KOPT-K1 (cell line): ENCODE results near the gene AGBL3.
"Not testable (repeated sequence)": the region's sequence is repeated elsewhere in the genome, so short reads cannot be mapped to it uniquely, and the experiment has no call there.

Experiments
- H3K27ac ChIP-seq: fragments of 200-600 bp; sonication (generic); 2 replicates; pipeline ENCODE4 v1.5.1; 2016; ENCODE audit warnings: antibody characterized with exemption, mild to moderate bottlenecking, low read depth, low read length; ENCODE audit not compliant: poor library complexity, severe bottlenecking
- H3K36me3 ChIP-seq: fragments of 200-600 bp; sonication (generic); 2 replicates; pipeline ENCODE4 v1.5.1; 2017; ENCODE audit warnings: antibody characterized with exemption, mild to moderate bottlenecking, low read length, moderate library complexity; ENCODE audit not compliant: insufficient read depth
- H3K9me3 ChIP-seq: fragments of 200-600 bp; sonication (generic); 2 replicates; pipeline ENCODE4 v1.5.1; 2017; ENCODE audit warnings: antibody characterized with exemption, low read length, mild to moderate bottlenecking; ENCODE audit not compliant: insufficient read depth, poor library complexity, severe bottlenecking

AGBL3 gene

GRCh38 chr7:134993877-134994456 is 7.7 kb downstream of the AGBL3 start:
- Histone ChIP-seq H3K9me3 (no peaks in the 10 kb centered on the region), H3K27ac (no peak overlapping the region), H3K36me3 (peaks cover 27% of the 10 kb centered on the region)

- Histone ChIP-seq H3K27ac (no peak overlapping the region), H3K9me3 (no peaks in the 10 kb centered on the region), H3K36me3 (peaks cover 27% of the 10 kb centered on the region; the same call in 1 of the 2 replicates)
These were observed 9.2 kb downstream of the AGBL3 start for GRCh38 chr7:134995239-134996096.

GRCh38 chr7:134996097-134996550 is 9.8 kb downstream of the AGBL3 start:
- no peak overlapping the region for H3K27ac ChIP-seq
- no peaks in the 10 kb centered on the region for H3K9me3 ChIP-seq
- peaks cover 27% of the 10 kb centered on the region; the same call in 1 of the 2 replicates for H3K36me3 ChIP-seq

- H3K27ac ChIP-seq: no peak overlapping the region
- H3K36me3 ChIP-seq: peaks cover 27% of the 10 kb centered on the region; the same call in 1 of the 2 replicates
- no peaks in the 10 kb centered on the region for H3K9me3 ChIP-seq
These were observed 11.0 kb downstream of the AGBL3 start for GRCh38 chr7:134997214-134997885.

- peaks cover 12% of the 10 kb centered on the region; the same call in 1 of the 2 replicates for H3K36me3 ChIP-seq
- no peak overlapping the region for H3K27ac ChIP-seq
- no peaks in the 10 kb centered on the region for H3K9me3 ChIP-seq
These were observed 12.8 kb downstream of the AGBL3 start for GRCh38 chr7:134999136-134999535.

GRCh38 chr7:135001390-135002165 is 15.3 kb downstream of the AGBL3 start:
- no peaks in the 10 kb centered on the region for H3K9me3 ChIP-seq
- H3K36me3 ChIP-seq: no peaks in the 10 kb centered on the region
- no peak overlapping the region for H3K27ac ChIP-seq

- Histone ChIP-seq H3K9me3 (no peaks in the 10 kb centered on the region), H3K36me3 (no peaks in the 10 kb centered on the region), H3K27ac (no peak overlapping the region)
These were observed 25.9 kb downstream of the AGBL3 start for GRCh38 chr7:135012229-135012628.

- Histone ChIP-seq H3K27ac (no peak overlapping the region), H3K9me3 (peaks cover 8% of the 10 kb centered on the region), H3K36me3 (no peaks in the 10 kb centered on the region)
These were observed 37.3 kb downstream of the AGBL3 start for GRCh38 chr7:135023622-135024021.

GRCh38 chr7:135035252-135035651 is 48.9 kb downstream of the AGBL3 start:
- Histone ChIP-seq H3K27ac (no peak overlapping the region), H3K36me3 (no peaks in the 10 kb centered on the region), H3K9me3 (no peaks in the 10 kb centered on the region)

GRCh38 chr7:135067017-135067416 is 80.7 kb downstream of the AGBL3 start:
- H3K27ac ChIP-seq, H3K9me3 ChIP-seq, H3K36me3 ChIP-seq: not testable (repeated sequence)

- H3K36me3 ChIP-seq: no peaks in the 10 kb centered on the region
- no peak overlapping the region for H3K27ac ChIP-seq
- no peaks in the 10 kb centered on the region for H3K9me3 ChIP-seq
These were observed 87.8 kb downstream of the AGBL3 start for GRCh38 chr7:135074096-135074495.

- no peak overlapping the region for H3K27ac ChIP-seq
- no peaks in the 10 kb centered on the region for H3K9me3 ChIP-seq
- H3K36me3 ChIP-seq: no peaks in the 10 kb centered on the region
These were observed 88.2 kb downstream of the AGBL3 start for GRCh38 chr7:135074531-135074930.

GRCh38 chr7:135075716-135076115 is 89.4 kb downstream of the AGBL3 start:
- no peaks in the 10 kb centered on the region for H3K9me3 ChIP-seq
- no peaks in the 10 kb centered on the region for H3K36me3 ChIP-seq
- no peak overlapping the region for H3K27ac ChIP-seq

GRCh38 chr7:135076882-135077281 is 90.6 kb downstream of the AGBL3 start:
- no peaks in the 10 kb centered on the region for H3K9me3 ChIP-seq

GRCh38 chr7:135077642-135078041 is 91.3 kb downstream of the AGBL3 start:
- no peaks in the 10 kb centered on the region for H3K9me3 ChIP-seq
- H3K27ac ChIP-seq: no peak overlapping the region
- H3K36me3 ChIP-seq: no peaks in the 10 kb centered on the region

More at GRCh38 chr7:135076882-135077281, 90.6 kb downstream of the AGBL3 start:
- Histone ChIP-seq H3K27ac (no peak overlapping the region), H3K36me3 (no peaks in the 10 kb centered on the region)
